Left ventricle myocardium inferior (tissue), 1 donor: Measurements from ENCODE around the gene RRAGA. TPM values are rescaled to one million over a fixed set of nuclear protein-coding genes. Genes with fewer than 3 reads are reported as not detected.
"Not testable (repeated sequence)": the region's sequence is repeated elsewhere in the genome, so short reads cannot be mapped to it uniquely, and the experiment has no call there.

Experiments used
- DNase-seq: peaks from one replicate; pipeline ENCODE4 v3.0.0-alpha.2; 2020
- H3K27ac ChIP-seq: fragments of 200-600 bp; replicated peaks from 2 replicates; pipeline ENCODE4 v1.8.0; 2021
- H3K27me3 ChIP-seq: fragments of 200-600 bp; 2 replicates; pipeline ENCODE4 v1.8.0; 2021; ENCODE audit warnings: low read depth
- H3K36me3 ChIP-seq: fragments of 200-600 bp; 2 replicates; pipeline ENCODE4 v1.8.0; 2021
- H3K4me1 ChIP-seq: fragments of 200-600 bp; 2 replicates; pipeline ENCODE4 v1.8.0; 2021
- H3K4me3 ChIP-seq: fragments of 200-600 bp; 2 replicates; pipeline ENCODE4 v1.8.0; 2021; ENCODE audit warnings: mild to moderate bottlenecking, moderate library complexity
- H3K9me3 ChIP-seq: fragments of 200-600 bp; replicated peaks from 2 replicates; pipeline ENCODE4 v1.8.0; 2021
- CTCF ChIP-seq: fragments of 200-600 bp; IDR thresholded peaks from 2 replicates; pipeline ENCODE4 v1.8.0; 2021; ENCODE audit warnings: antibody characterized with exemption, mild to moderate bottlenecking, borderline replicate concordance
- intact Hi-C: fragments of 100-400 bp; cut with micrococcal nuclease; formaldehyde crosslinking; loops from one replicate; pipeline ENCODE4 v1.11.0; 2022
- total RNA-seq: library from RNA; stranded (reverse); fragmentation: NEBNext Ultra II Directional; extraction: Animal tissue kit (Norgen Biotek cat#: 25700); gene quantifications from one replicate; pipeline ENCODE4 v1.2.1, GENCODE V29; 2021
- donor health status: DM: no; HTN: yes; CAD: no; lungs with severe emphysema.

Gene RRAGA
- total RNA-seq, 1 donor from 2014 or later: 78.8 TPM

- TF ChIP-seq CTCF: no peak
- Histone ChIP-seq H3K27ac (no peak overlapping the region), H3K4me3 (no peak overlapping the region), H3K27me3 (no peaks in the 10 kb centered on the region), H3K36me3 (peaks cover 91% of the 10 kb centered on the region), H3K9me3 (no peaks in the 10 kb centered on the region), H3K4me1 (no peaks in the 10 kb centered on the region)
- DNase-seq: no peak
- intact Hi-C loops: no loop called here
Measured at GRCh38 chr9:19087106-19088000, 38.1 kb downstream of the RRAGA start.

GRCh38 chr9:19097431-19097830, 48.2 kb downstream of the RRAGA start:
- H3K27me3 ChIP-seq, DNase-seq, intact Hi-C loops, H3K4me3 ChIP-seq, H3K27ac ChIP-seq, H3K9me3 ChIP-seq: not testable (repeated sequence)
- Histone ChIP-seq H3K36me3 (peaks cover 32% of the 10 kb centered on the region), H3K4me1 (peaks cover 23% of the 10 kb centered on the region)

Other genes starting within 250 kb of the RRAGA start
- 0.03 TPM for gene SAXO1, start 16.2 kb upstream of the RRAGA start, total RNA-seq
- gene HAUS6, start 53.5 kb downstream of the RRAGA start, total RNA-seq: 5.6 TPM
- gene PLIN2, start 78.1 kb downstream of the RRAGA start, total RNA-seq: 131 TPM
- 20.8 TPM for gene DENND4C, start 181.3 kb downstream of the RRAGA start, total RNA-seq